ENCODE data around the gene DOCK1.
"Not testable (repeated sequence)": the region's sequence is repeated elsewhere in the genome, so short reads cannot be mapped to it uniquely, and the experiment has no call there.

DNA sequence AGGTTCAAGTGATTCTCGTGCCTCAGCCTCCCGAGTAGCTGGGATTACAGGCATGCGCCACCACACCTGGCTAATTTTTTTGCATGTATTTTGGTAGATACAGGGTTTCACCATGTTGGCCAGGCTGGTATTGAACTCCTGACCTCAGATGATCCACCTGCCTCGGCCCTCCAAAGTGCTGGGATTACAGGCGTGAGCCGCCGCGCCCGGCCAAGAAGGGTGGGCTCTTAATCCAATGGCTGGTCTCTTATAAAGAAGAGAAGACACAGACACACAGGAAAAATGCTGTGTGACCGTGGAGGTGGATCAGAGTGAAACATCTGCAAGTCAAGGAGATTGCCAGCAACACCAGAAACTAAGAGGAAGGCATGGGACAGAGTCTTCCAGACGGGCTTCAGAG lies 394.0 kb downstream of the DOCK1 start:
- TF ChIP-seq EZH2phosphoT487 (IDR thresholded peaks at IDR 0.05; ENCODE audit: low read length); EZH2 (optimal IDR thresholded peaks at IDR 0.05; ENCODE audit: low read depth, low read length): not testable (repeated sequence)
- TF ChIP-seq, protein P1, sequence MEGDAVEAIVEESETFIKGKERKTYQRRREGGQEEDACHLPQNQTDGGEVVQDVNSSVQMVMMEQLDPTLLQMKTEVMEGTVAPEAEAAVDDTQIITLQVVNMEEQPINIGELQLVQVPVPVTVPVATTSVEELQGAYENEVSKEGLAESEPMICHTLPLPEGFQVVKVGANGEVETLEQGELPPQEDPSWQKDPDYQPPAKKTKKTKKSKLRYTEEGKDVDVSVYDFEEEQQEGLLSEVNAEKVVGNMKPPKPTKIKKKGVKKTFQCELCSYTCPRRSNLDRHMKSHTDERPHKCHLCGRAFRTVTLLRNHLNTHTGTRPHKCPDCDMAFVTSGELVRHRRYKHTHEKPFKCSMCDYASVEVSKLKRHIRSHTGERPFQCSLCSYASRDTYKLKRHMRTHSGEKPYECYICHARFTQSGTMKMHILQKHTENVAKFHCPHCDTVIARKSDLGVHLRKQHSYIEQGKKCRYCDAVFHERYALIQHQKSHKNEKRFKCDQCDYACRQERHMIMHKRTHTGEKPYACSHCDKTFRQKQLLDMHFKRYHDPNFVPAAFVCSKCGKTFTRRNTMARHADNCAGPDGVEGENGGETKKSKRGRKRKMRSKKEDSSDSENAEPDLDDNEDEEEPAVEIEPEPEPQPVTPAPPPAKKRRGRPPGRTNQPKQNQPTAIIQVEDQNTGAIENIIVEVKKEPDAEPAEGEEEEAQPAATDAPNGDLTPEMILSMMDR (IDR thresholded peaks at IDR 0.05; ENCODE audit: low read length), result not testable (repeated sequence)

Data from MM.1S (cell line).